Liver (tissue), 9 donors: ENCODE measurements around the gene CHST3. TPM values are rescaled to one million over a fixed set of nuclear protein-coding genes. Genes with fewer than 3 reads are reported as not detected.

Experiments
- DNase-seq: peaks from one replicate; pipeline ENCODE4 v3.0.0-alpha.2; 2017; ENCODE audit warnings: low spot score
- H3K27ac ChIP-seq, 2 donors: one replicate each; pipeline ENCODE4 v1.7.0; 2013; ENCODE audit warnings: inconsistent platforms in 2 of 2, low read length in 2 of 2, control low read depth in 1 of 2, low read depth in 1 of 2, mild to moderate bottlenecking in 1 of 2
- H3K27me3 ChIP-seq, 4 donors: one replicate each; pipeline versions ENCODE4 v1.6.1 to v1.7.0; 2013; ENCODE audit warnings: low read length in 3 of 4, inconsistent platforms in 1 of 4, mild to moderate bottlenecking in 1 of 4, moderate library complexity in 1 of 4; ENCODE audit not compliant: control insufficient read depth in 4 of 4, insufficient read depth in 4 of 4
- H3K36me3 ChIP-seq, 4 donors: one replicate each; pipeline versions ENCODE4 v1.6.1 to v1.7.0; 2013; ENCODE audit warnings: low read length in 3 of 4, mild to moderate bottlenecking in 3 of 4, low read depth in 1 of 4, moderate library complexity in 1 of 4; ENCODE audit not compliant: control insufficient read depth in 4 of 4, insufficient read depth in 3 of 4
- H3K4me1 ChIP-seq, 4 donors: one replicate each; pipeline versions ENCODE4 v1.6.1 to v1.7.0; 2013; ENCODE audit warnings: low read length in 3 of 4, mild to moderate bottlenecking in 3 of 4, moderate library complexity in 1 of 4; ENCODE audit not compliant: control insufficient read depth in 4 of 4, insufficient read depth in 4 of 4
- H3K4me3 ChIP-seq, 3 donors: one replicate each; pipeline versions ENCODE4 v1.6.1 to v1.7.0; 2013; ENCODE audit warnings: low read length in 3 of 3, control low read depth in 1 of 3, low read depth in 1 of 3, mild to moderate bottlenecking in 1 of 3
- H3K9ac ChIP-seq, 2 donors: one replicate each; pipeline ENCODE4 v1.7.0; 2013; ENCODE audit warnings: low read length in 2 of 2, mild to moderate bottlenecking in 2 of 2, moderate library complexity in 2 of 2, control low read depth in 1 of 2, low read depth in 1 of 2
- H3K9me3 ChIP-seq, 4 donors: one replicate each; pipeline versions ENCODE4 v1.6.1 to v1.7.0; 2013; ENCODE audit warnings: low read length in 3 of 4; ENCODE audit not compliant: control insufficient read depth in 4 of 4
- EGR1 ChIP-seq, 2 donors: IDR thresholded peaks; 2 replicates each; pipeline ENCODE4 v1.6.1; 2016 to 2018; ENCODE audit warnings: antibody characterized with exemption in 2 of 2, low read depth in 2 of 2
- FOXA1 ChIP-seq: IDR thresholded peaks from 2 replicates; pipeline ENCODE4 v1.6.1; 2016; ENCODE audit warnings: antibody characterized with exemption
- GABPA ChIP-seq, 2 donors: IDR thresholded peaks in 1 of 2; conservative IDR thresholded peaks in 1 of 2; 2 replicates each; pipeline ENCODE4 v1.6.1; 2016; ENCODE audit warnings: antibody characterized with exemption in 2 of 2, mild to moderate bottlenecking in 1 of 2, moderate library complexity in 1 of 2
- HNF4A ChIP-seq, 2 donors: conservative IDR thresholded peaks; 2 replicates each; pipeline ENCODE4 v1.6.1; 2016; ENCODE audit warnings: antibody characterized with exemption in 2 of 2, mild to moderate bottlenecking in 2 of 2
- HNF4G ChIP-seq: IDR thresholded peaks from 2 replicates; pipeline ENCODE4 v1.6.1; 2016; ENCODE audit warnings: antibody characterized with exemption
- JUND ChIP-seq, 2 donors: IDR thresholded peaks; 2 replicates each; pipeline ENCODE4 v1.6.1; 2016; ENCODE audit warnings: antibody characterized with exemption in 2 of 2
- NR2F2 ChIP-seq: IDR thresholded peaks from 2 replicates; pipeline ENCODE4 v1.6.1; 2016; ENCODE audit warnings: antibody characterized with exemption
- RAD21 ChIP-seq, 2 donors: IDR thresholded peaks; 2 replicates each; pipeline ENCODE4 v1.6.1; 2016; ENCODE audit warnings: antibody characterized with exemption in 2 of 2, mild to moderate bottlenecking in 2 of 2
- RXRA ChIP-seq, 2 donors: IDR thresholded peaks; 2 replicates each; pipeline ENCODE4 v1.6.1; 2017 to 2018; ENCODE audit warnings: antibody characterized with exemption in 2 of 2, mild to moderate bottlenecking in 1 of 2
- SP1 ChIP-seq: IDR thresholded peaks from 2 replicates; pipeline ENCODE4 v1.6.1; 2018; ENCODE audit warnings: antibody characterized with exemption, mild to moderate bottlenecking
- TAF1 ChIP-seq: conservative IDR thresholded peaks from 2 replicates; pipeline ENCODE4 v1.6.1; 2016; ENCODE audit warnings: antibody characterized with exemption, mild to moderate bottlenecking
- YY1 ChIP-seq: IDR thresholded peaks from 2 replicates; pipeline ENCODE4 v1.6.1; 2016; ENCODE audit warnings: antibody characterized with exemption, mild to moderate bottlenecking
- whole genome bisulfite sequencing: extraction: QIAGEN DNeasy Blood & Tissue Kit; methylation state at CpG from one replicate; pipeline ENCODE4 v1.1.7; 2013; 5-methylcytosine and 5-hydroxymethylcytosine counted together
- polyA plus RNA-seq, 2 donors: library from polyadenylated mRNA; stranded (reverse) in 1 of 2; unstranded in 1 of 2; fragments of 200-250 nt in 1 of 2; fragments of >200 nt in 1 of 2; fragmentation: Nextera tagmentation in 1 of 2; extraction: Ambion mirVana in 1 of 2; gene quantifications; one replicate each; pipeline versions ENCODE4 v1.2.1 to v1.2.3, GENCODE V29; 2013 to 2015
- total RNA-seq, 2 donors: library from RNA; depleted of rRNA; stranded (reverse); fragments of >200 nt; gene quantifications; one replicate each; pipeline ENCODE4 v1.2.3, GENCODE V29; 2014
- TF ChIP-seq, protein P1 (sequence below): IDR thresholded peaks from 2 replicates; pipeline ENCODE4 v1.6.1; 2016; ENCODE audit warnings: antibody characterized with exemption
- TF ChIP-seq, protein P2 (sequence below): IDR thresholded peaks from 2 replicates; pipeline ENCODE4 v1.6.1; 2016; ENCODE audit warnings: antibody characterized with exemption, mild to moderate bottlenecking
- TF ChIP-seq, protein P3 (sequence below): IDR thresholded peaks from 2 replicates; pipeline ENCODE4 v1.6.1; 2016; ENCODE audit warnings: antibody characterized with exemption
- TF ChIP-seq, protein P4 (sequence below): fragments of 150-350 bp; IDR thresholded peaks from 2 replicates; pipeline ENCODE4 v1.5.1; 2017; ENCODE audit warnings: improper control_type of control experiment, low read depth, low read length; ENCODE audit not compliant: missing input control
- donor health status: healthy.
- donor health status: healthy.
- donor health status: healthy.
- donor health status: healthy.
- donor health status: healthy.

Gene CHST3
- total and polyA plus RNA-seq, 4 donors, result 0.29 to 4.3 (median 1.5) TPM

DNA sequence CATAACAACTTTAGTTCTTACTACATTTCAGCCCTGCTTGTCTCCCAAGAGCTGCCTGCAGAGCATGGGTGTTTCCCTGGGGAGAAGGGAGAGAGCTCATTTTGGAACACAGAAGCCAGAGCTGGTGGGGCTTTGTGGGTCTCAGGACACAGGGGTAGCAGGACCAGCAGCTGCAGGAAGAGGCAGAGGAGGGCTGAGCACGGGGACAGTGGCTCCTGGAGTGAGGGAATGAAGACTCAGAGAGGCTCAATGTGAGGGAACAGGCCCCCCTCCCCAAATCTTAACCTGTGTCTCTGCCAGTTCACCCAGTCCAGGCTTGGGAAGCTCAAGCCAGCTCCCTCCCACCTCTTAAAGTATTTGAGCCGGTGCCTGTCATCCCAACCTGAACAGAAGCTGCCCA, 50.0 kb downstream of the CHST3 start:
- 59% methylated on average over 2 of the region's 2 CpGs for WGBS
- no peaks in the 10 kb centered on the region for H3K27me3 ChIP-seq
- H3K9ac ChIP-seq, result no peak overlapping the region
- no peaks in the 10 kb centered on the region for H3K9me3 ChIP-seq
- TF ChIP-seq JUND (IDR thresholded peaks at IDR 0.05) (no peak), FOXA1 (no peak), GABPA (IDR thresholded peaks at IDR 0.05 in 1 of 2, conservative IDR thresholded peaks at IDR 0.05 in 1 of 2) (no peak), TAF1 (no peak), RAD21 (IDR thresholded peaks at IDR 0.05) (no peak), NR2F2 (no peak)
- TF ChIP-seq, protein P1, sequence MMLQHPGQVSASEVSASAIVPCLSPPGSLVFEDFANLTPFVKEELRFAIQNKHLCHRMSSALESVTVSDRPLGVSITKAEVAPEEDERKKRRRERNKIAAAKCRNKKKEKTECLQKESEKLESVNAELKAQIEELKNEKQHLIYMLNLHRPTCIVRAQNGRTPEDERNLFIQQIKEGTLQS, result no peak
- H3K36me3 ChIP-seq, result no peaks in the 10 kb centered on the region
- peaks cover 0 to 8% (median 0%) of the 10 kb centered on the region in 4 donors for H3K4me1 ChIP-seq
- no peak overlapping the region for H3K4me3 ChIP-seq
- no peak overlapping the region for H3K27ac ChIP-seq
- no peak for DNase-seq

DNA sequence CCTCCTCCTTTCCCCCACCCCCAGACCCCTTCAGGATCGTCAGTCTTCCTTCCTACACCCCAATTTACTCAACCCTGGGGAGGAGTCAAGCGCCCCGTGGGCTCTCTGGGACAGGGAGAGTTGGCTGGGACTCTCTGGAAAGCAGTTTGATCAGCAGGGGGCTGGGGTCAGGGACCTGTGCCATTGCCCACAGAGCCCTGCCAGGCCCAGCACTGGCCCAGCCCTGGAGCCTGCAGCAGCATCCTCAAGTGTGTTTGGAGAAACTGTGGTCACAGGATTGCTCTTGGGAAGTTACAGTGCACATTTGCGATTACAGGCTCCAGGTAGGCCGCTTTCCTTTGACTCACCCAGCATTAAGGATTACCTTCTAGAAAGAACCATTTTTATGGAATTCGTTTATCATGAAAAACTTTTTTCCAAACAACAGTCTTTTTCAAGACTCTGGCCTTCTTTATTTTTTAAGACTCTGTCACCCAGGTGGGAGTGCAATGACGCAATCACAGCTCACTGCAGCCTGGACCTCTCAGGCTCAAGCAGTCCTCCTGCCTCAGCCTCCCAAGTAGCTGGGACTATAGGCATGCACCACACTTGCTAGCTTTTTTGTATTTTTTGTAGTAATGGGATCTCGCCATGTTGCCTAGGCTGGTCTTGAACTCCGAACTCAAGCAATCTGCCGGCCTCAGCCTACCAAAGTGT, 50.7 kb downstream of the CHST3 start:
- H3K4me1 ChIP-seq, result peaks cover 0 to 8% (median 0%) of the 10 kb centered on the region in 4 donors
- 89% methylated on average over 10 of the region's 10 CpGs for WGBS
- H3K27ac ChIP-seq, result no peak overlapping the region
- no peaks in the 10 kb centered on the region for H3K36me3 ChIP-seq
- H3K27me3 ChIP-seq, result no peaks in the 10 kb centered on the region
- no peaks in the 10 kb centered on the region for H3K9me3 ChIP-seq
- H3K9ac ChIP-seq, result no peak overlapping the region
- no peak overlapping the region for H3K4me3 ChIP-seq
- TF ChIP-seq YY1 (no peak), FOXA1 (no peak), EGR1 (IDR thresholded peaks at IDR 0.05; ENCODE audit: low read depth in 2 of 2) (no peak), SP1 (no peak), HNF4A (conservative IDR thresholded peaks at IDR 0.05) (no peak), NR2F2 (no peak), GABPA (IDR thresholded peaks at IDR 0.05 in 1 of 2, conservative IDR thresholded peaks at IDR 0.05 in 1 of 2) (no peak), RXRA (IDR thresholded peaks at IDR 0.05) (no peak), JUND (IDR thresholded peaks at IDR 0.05) (no peak), HNF4G (no peak), TAF1 (no peak)
- TF ChIP-seq, protein P1, result no peak
- TF ChIP-seq, protein P2, sequence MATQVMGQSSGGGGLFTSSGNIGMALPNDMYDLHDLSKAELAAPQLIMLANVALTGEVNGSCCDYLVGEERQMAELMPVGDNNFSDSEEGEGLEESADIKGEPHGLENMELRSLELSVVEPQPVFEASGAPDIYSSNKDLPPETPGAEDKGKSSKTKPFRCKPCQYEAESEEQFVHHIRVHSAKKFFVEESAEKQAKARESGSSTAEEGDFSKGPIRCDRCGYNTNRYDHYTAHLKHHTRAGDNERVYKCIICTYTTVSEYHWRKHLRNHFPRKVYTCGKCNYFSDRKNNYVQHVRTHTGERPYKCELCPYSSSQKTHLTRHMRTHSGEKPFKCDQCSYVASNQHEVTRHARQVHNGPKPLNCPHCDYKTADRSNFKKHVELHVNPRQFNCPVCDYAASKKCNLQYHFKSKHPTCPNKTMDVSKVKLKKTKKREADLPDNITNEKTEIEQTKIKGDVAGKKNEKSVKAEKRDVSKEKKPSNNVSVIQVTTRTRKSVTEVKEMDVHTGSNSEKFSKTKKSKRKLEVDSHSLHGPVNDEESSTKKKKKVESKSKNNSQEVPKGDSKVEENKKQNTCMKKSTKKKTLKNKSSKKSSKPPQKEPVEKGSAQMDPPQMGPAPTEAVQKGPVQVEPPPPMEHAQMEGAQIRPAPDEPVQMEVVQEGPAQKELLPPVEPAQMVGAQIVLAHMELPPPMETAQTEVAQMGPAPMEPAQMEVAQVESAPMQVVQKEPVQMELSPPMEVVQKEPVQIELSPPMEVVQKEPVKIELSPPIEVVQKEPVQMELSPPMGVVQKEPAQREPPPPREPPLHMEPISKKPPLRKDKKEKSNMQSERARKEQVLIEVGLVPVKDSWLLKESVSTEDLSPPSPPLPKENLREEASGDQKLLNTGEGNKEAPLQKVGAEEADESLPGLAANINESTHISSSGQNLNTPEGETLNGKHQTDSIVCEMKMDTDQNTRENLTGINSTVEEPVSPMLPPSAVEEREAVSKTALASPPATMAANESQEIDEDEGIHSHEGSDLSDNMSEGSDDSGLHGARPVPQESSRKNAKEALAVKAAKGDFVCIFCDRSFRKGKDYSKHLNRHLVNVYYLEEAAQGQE, result no peak
- TF ChIP-seq, protein P3, sequence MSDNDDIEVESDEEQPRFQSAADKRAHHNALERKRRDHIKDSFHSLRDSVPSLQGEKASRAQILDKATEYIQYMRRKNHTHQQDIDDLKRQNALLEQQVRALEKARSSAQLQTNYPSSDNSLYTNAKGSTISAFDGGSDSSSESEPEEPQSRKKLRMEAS, result no peak
- TF ChIP-seq, protein P4, sequence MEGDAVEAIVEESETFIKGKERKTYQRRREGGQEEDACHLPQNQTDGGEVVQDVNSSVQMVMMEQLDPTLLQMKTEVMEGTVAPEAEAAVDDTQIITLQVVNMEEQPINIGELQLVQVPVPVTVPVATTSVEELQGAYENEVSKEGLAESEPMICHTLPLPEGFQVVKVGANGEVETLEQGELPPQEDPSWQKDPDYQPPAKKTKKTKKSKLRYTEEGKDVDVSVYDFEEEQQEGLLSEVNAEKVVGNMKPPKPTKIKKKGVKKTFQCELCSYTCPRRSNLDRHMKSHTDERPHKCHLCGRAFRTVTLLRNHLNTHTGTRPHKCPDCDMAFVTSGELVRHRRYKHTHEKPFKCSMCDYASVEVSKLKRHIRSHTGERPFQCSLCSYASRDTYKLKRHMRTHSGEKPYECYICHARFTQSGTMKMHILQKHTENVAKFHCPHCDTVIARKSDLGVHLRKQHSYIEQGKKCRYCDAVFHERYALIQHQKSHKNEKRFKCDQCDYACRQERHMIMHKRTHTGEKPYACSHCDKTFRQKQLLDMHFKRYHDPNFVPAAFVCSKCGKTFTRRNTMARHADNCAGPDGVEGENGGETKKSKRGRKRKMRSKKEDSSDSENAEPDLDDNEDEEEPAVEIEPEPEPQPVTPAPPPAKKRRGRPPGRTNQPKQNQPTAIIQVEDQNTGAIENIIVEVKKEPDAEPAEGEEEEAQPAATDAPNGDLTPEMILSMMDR, result no peak
- DNase-seq, result no peak
